Iris pigment epithelial cell (primary cell): ENCODE results near the gene BBS2.

Experiments
- DNase-seq: peaks from one replicate; pipeline ENCODE4 v3.0.0-alpha.2; 2011; ENCODE audit warnings: low read depth

BBS2 gene, protein sequence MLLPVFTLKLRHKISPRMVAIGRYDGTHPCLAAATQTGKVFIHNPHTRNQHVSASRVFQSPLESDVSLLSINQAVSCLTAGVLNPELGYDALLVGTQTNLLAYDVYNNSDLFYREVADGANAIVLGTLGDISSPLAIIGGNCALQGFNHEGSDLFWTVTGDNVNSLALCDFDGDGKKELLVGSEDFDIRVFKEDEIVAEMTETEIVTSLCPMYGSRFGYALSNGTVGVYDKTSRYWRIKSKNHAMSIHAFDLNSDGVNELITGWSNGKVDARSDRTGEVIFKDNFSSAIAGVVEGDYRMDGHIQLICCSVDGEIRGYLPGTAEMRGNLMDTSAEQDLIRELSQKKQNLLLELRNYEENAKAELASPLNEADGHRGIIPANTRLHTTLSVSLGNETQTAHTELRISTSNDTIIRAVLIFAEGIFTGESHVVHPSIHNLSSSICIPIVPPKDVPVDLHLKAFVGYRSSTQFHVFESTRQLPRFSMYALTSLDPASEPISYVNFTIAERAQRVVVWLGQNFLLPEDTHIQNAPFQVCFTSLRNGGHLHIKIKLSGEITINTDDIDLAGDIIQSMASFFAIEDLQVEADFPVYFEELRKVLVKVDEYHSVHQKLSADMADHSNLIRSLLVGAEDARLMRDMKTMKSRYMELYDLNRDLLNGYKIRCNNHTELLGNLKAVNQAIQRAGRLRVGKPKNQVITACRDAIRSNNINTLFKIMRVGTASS

DNA sequence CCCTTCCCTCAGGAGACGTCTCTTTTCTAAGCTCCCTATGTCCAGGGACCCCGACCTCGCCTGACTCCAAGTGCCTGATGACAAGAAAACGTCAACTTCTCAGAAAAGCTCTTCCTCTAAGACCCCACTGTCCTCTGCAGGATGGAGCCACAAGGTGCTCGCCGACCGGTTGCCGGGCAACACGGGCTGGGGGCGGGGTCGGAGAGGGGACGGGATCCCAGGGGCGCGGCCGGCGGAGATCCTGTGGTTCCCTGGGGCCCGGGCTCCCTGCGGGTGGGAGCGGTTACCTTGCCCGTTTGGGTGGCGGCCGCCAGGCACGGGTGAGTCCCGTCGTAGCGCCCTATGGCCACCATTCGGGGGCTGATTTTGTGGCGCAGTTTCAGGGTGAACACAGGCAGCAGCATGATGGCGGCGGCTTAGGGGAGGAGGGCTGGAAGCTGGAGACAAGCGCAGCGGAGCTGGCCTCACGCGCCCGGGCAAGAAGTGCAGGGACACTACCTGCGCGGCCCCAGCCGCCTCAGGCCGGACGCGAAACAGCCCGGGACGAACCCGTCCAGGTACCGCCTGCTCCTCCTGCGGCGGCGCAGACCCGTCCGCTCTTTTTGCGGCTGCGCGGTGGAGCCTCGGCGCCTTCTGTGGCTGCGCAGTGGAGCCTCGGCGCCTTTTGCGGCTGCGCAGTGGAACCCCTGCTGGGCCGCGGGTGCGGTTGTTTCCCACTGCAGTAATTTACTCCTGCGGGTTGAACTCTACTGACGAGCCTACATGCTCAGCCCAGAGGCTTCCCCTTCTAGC is at the start of gene BBS2:
Gene BBS2 (minus strand): TSS at position 566 of the 792 bp plus-strand sequence. CDS start 162 bp downstream, at position 404.
- peak; percentile 84 for DNase-seq

DNA sequence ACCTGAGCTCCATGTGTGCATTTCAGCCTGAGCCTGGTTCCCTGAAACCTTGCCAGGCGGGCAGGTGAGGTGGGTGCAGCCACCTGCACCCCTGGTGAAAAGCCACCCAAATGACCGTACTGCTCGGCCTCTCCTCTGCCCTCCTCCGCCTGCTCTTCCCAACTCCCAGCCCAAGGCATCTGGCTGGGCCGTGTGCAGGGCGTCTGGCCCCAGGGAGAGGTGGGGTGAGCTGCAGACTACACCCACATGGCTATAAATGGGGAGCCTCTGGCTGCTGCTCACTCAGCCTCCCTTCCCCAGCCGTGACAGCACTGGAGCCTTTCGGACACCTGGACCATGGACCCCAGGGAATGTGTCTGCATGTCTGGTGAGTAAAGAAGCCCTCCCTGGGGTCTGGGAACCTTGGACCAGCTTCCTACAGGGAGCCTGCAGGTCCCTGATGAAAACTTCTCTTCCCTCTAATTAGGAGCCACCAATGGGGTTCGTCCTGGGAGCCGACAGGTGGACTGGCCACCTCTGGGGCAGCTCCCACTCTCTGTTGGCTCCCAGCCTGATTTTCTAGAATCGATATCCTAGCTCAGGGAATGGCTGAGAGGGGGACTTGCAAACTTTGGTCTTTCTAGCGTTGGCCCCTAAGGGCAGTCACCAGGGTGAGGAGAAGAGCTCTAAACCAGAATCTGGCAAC is 45.1 kb upstream of the BBS2 start, which contains the start of gene MT4:
Gene MT4 (plus strand): TSS at position 281 of the 685 bp plus-strand sequence. CDS start 56 bp downstream, at position 337.
- DNase-seq, result no peak

DNA sequence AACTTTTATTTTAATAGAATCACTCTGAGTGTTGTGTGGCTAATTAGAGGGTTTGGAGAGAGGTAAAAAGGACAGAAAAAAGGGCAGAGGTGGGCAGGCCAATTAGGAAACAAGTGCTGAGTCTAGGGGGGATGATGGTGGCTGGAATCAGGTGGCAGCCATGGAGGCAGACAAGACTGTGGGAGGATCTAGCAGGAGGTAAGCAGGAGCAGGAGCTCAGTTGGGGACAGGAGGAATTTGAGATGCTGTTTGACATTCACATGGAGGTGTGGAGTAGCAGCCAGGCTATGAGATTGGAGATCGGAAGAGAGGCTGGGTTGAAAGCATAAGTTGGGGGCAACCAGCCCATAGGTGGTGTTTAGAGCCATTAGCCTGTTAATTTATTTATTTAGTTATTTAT is 41.3 kb upstream of the BBS2 start:
- DNase-seq, result no peak

DNA sequence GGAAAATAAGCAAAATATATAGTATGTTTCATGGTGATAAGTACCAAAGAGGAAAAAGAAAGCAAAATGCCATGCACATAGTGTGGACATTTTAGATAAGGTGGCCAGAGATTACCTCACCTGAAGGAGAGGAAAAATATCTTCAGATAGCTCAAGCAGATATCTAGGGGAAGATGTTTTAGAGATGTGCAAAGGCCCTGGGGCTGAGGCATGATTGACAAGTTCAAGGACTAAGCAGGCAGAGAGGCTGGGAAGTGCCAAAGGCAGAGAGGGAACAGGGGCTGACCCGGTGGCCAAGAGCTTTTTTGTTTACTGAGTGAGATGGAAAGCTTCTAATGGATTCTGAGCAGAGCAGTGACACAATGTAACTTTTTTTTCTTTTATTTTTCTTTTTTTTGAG is 40.6 kb upstream of the BBS2 start:
- DNase-seq, result no peak

DNA sequence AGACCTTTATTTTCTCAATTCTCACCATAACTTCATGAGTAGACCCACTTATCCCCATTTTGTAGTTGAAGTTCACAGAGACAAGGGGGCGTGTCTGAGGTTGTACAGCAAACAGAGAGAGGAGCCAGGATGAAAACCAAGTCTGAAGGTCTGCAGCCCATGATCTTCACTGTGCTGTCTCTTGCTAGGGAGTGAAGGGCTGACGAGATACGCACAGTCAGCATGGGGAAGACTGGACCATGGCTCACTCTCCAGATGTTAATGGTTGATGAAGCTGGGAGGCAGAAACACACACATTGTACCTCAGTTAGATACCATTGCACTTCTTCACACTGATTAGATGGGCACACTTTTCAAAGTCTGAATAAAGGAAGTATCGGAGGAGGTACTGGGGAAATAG is 39.3 kb upstream of the BBS2 start:
- no peak for DNase-seq

DNA sequence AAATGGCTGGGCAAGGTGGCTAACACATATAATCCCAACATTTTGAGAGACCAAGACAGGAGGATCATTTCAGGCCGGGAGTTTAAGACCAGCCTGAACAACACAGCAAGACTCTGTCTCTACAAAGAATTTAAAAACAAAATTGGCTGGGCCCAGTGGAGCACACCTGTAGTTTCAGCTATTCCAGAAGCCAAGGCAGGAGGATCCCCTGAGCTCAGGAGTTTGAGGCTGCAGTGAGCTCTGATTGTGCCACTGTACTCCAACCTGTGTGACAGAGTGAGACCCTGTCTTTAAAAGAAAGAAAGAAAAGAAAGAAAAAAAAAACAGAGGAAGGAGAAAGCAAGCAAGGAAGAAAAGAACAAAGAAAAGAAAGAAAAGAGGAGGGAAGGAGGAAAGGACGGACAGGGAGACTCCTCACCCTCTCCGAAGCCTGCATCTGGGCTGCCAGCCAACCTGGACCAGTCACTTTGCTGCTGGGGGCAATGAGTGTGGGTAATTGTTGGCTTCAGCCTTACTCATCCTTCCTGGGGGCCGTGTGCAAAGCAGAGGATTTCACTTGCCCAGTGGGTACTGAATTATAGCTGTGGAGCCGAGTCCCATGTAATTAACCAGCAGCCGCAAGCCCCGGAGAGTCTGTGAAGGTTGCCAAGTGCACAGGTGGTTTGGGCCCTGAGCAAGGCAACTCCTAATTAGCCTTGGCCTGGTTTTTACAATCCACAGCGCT is 38.4 kb upstream of the BBS2 start:
- peak; percentile 60 for DNase-seq

DNA sequence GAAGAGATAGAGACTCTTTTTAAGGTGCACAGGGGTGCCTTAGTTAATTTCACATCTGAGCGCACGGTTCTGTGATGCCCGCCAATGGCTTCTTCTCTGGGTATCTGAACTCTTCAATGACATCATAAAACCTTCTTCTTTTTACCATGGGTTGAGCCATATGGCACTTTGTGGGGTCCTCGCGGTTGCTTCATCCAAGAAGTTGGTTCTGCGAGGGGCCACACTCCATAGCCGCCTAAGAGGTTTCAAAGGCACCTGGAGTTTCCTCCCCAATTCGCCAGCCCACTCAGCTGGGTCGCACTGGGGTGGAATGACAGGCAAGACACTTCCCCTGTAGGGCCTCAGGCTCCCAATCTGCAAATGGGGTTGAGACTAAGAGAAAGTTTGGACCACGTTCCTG is 34.6 kb upstream of the BBS2 start:
- DNase-seq, result no peak

DNA sequence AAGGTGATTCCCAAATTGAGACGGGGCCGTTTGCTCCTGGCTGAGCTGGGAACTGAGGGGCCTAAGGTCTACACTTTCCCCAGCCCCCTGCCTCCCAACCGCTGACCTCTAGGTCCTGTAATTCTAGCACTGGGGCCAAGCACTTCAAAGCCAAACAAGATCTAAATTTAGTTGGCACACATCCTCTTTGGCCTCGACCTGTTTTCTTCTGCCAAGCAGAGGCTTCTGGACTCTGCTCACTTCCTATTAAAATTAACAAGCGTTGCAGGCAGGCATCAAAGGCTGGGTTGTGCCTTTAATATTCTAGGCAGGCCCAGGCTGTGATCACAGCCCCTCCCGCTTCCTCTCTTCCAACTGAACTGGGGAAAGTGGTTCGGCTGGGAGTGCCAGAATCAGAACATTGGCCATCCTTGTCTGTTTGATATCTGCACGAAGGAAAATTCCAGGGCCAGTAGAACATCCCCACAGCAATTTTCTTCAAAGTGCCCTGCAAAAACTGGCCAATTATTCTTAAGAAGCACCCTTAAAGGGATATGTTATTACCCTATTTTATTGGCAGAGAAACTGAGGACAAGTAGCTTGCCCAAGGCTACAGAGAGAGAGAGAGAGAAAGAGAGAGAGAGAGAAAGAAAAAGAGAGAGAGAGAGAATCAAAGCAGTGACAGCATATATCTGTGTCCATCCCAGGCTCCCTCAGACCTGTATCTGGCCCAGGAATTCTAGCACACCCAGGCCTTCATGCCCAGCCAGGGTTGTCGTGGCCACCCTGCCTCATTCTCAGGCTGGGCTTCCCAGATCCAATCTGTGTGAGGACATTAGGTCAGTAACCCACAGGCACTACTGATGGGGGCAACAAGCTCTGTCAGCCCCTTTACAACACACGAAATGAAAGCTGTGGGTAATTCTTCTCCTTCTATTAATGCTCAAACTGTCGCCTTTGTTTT is 32.2 kb upstream of the BBS2 start:
- DNase-seq, result no peak

DNA sequence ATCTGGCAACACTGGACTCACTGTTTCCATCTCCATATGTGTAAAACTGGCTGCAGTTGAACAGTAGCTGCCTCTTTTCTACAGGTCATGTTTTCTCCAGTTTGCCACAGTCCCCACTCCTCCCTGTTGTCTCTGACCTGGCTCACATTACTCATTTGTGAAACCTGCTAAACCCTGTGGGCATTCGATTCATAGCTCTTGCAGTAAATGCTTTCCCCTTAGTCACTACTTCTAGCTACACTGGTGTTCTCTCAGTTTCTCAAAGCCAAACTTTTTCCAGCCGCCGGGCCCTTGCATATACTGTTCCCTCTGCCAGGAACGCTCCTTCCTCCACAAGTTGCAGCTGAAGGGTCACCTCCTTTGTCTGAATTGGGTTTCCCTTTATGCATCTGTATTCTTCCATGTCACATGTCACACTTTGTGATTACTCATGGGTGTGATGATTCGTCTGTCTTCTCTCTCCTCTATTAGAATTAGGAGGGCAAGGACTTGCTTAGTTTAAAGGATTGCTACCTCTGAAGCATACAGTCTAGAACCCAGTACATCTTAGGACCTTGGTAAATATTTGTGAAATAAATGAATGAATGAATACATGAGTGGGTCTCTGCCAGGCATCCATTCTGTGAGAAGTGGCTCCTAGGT is 30.0 kb upstream of the BBS2 start:
- DNase-seq, result peak; percentile 26

DNA sequence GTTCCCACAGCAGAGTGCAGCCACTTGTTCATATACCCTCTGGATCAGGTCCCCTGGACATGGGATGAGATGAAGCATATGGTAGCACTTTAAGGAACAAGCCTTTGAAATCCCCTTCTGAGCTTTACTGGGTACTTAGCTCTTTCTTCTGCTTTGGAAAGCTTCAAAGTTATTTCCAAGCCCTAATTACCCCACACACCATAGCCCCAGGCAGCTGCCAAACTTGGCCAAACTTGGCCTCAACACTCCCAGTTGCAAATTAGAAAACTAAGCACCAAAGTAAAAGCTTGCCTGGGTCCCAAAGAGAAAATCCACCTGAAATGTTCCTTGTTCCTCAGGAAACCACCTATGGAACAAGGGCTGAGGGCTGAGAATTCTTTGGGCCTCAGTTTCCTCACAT is 29.3 kb upstream of the BBS2 start:
- DNase-seq, result no peak

DNA sequence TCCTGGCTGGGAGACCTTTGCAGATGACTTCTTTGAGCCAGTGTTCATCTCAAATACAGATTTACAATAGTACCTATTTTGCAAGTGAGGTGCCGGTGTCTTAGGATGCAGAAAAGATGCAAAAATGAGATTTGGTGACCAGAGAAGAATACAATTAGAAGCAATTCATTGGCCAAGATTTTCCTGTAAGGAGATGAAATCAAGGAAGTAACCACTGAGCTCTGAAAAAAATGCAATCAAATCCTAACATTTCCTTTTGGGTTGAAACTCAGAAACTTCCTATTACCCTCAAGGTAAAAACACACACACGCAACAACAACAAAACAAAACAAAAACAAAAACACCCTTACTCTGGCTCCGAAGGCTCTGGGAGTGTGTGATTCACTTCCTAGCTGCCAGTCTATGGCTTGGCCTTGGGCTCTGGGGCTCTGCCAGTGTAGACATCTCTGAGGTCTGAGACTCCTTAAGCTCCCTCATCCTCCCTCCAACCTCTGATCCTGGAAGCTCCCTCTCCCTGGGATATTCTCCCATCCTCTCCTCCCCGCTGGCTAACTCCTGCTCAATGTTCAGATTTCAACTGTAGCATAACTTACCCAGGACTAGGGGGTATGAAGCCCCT is 28.2 kb upstream of the BBS2 start:
- DNase-seq, result no peak

DNA sequence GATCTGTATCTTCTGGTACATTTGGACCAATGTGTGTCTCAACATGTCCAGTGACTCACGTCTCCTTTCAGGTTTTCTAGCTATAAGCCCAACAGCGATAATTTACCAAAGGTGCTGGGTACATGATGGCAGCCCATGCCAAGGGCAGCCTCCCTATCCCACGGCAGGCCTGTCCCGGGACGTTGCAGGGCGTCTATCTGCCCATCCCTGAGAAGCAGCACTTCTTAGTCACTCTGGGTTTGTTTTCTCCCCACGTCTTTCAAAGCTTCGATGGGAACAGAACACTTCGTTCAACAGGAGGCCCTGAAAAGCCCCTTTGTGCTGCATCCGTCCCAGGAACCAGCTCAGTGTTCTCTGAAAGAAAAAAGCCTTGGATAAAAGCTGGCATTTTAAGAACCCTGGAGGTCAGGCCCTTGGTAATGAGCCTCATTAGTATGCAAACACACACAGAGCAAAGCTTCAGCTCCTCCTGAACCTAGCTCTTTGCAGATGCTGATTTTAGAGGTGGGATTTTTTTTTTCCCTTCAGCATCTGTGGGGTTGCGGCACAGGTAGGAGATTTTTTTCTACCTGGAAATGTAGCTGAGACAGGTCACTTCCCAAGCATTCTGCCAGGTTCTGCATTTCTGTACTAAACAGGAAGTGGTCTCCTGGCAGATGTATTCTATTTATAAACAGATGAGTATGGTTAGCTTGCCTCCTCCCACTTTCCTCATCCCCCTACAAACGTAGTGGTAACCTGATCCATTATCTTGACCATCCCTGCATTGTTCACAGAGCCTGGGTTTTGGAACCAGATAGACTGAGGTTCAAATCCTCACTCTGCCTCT is 27.5 kb upstream of the BBS2 start:
- peak; percentile 78 for DNase-seq

DNA sequence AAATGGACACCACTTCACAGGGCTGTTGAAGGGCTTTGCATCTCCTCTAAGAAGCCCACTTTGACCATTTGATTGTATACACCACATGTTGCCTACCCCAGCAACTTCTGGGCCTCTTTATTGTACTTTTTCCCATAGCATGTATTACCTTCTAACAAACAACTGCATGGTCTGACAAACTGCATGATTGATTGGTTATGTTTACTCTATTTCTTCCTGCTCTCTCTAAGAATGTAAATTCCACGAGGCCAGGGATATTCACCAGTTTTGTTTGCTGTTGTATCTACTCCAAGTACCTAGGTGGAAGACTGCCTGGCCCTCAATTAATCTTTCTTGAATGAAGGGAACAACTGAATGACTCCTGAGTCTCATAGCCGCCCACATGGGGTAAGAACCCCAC is 22.2 kb upstream of the BBS2 start:
- DNase-seq, result no peak

DNA sequence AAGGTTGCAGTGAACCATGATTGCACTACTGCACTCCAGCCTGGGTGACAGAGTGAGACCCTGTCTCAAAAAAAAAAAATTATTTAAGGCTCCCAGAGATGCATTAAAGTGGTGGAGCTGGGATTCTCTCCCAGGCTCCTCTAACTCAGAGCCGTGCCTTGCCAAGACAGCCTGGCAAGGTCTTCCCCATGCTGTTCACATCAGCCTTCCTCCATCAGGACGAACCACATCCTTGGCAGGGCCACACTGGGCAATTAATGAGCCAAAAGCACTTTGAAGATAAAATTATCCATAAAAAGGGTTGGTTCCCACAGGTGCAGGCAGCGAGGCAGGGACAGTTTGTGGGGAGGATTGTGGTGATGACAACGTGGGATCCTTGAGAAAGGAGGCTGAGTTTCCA is 19.8 kb upstream of the BBS2 start:
- DNase-seq, result no peak

DNA sequence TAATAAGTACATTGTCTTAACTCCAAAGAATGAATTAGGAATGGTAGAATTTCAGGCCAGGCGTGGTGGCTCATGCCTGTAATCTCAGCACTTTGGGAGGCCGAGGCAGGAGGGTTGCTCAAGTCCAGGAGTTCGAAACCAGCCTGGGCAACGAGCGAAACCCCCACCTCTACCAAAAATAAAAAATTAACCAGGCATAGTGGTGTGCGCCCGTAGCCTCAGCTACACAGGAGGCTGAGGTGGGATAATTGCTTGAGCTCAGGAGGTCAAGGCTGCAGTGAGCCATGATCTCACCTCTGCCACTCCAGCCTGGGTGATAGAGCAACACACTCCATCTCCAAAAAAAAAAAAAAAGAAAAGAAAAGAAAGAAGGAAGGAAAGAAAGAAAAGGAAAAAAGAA is 18.5 kb upstream of the BBS2 start:
- DNase-seq, result no peak

DNA sequence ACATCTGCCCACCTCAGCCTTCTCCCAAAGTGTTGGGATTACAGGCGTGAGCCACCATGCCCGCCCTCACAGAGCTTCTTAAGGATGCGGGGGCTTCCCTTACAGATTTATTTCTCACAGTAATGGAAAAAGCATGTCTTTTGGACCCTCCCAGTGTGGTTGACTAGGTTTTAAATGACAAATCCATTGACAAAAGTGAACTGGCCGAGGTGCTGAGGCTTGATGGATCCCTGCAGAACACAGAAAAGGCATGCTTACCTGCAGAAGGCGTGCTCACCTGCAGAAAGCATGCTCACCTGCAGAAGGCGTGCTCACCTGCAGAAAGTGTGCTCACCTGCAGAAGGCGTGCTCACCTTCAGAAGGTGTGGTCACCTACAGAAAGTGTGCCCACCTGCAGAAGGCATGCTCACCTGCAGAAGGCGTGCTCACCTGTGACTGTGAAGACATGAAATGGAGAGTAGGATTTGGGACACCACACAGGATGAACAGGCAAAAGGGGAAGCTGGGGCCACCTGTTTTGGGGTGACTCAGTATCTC is 15.1 kb upstream of the BBS2 start:
- DNase-seq, result no peak

DNA sequence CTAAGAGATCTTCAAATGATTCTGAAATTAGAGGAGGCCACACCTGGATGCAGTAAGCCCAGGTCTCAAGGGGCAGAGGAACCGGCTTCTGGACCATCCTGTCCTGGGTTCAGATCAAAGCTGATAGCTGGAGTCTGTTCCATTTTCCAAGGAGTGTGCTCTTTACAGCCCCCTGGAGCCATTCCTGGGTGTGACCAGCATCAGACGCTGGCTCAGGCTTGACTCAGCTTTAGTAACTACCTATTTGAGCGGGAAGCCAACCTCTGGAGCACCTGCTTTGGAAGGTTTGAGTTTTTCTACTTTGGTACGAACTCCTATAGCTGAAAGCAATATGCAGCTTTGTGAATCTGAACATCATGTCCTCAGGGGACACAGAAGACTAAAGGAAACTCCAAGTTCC is 12.9 kb upstream of the BBS2 start:
- no peak for DNase-seq

DNA sequence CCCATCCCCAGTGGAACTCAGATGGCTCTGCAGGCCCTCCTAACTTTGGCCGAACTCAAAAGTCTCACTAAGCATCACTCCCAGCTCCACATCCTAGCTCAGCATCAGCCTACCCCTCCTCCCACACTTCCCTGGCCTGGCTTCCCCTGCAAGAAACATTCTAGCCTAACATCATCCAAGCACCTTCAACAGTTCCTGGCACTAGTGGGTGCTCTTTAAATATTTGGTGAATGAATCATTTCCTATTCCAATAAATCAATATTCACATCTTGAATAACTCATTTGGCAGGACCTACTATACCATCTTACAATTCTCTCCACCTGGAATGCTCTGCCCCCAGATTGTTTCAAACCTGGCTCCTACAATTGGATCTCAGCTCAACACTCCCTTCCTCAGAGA is 11.0 kb upstream of the BBS2 start:
- DNase-seq, result no peak
